ENCODE measurements around the gene PRKAG2.

PRKAG2 gene

GRCh38 chr7:151819866-151820265 lies 57.0 kb downstream of the PRKAG2 start:
- no peak overlapping the region for H3K4me3 ChIP-seq (replicated peaks in 1 of 2; ENCODE audit: low read depth in 2 of 2, low read length in 2 of 2)
- DNase-seq (ENCODE audit: low read depth in 2 of 2): no peak
- TF ChIP-seq CTCF (IDR thresholded peaks at IDR 0.05; ENCODE audit: low read depth, low read length): no peak

GRCh38 chr7:151818674-151819519 lies 58.0 kb downstream of the PRKAG2 start:
- TF ChIP-seq CTCF (IDR thresholded peaks at IDR 0.05; ENCODE audit: low read depth, low read length): no peak

GRCh38 chr7:151817981-151818673 lies 58.8 kb downstream of the PRKAG2 start:
- DNase-seq (ENCODE audit: low read depth in 2 of 2): no peak
- H3K4me3 ChIP-seq (replicated peaks in 1 of 2; ENCODE audit: low read depth in 2 of 2, low read length in 2 of 2): no peak overlapping the region
- no peak for TF ChIP-seq CTCF (IDR thresholded peaks at IDR 0.05; ENCODE audit: low read depth, low read length)

More at GRCh38 chr7:151818674-151819519, 58.0 kb downstream of the PRKAG2 start:
- DNase-seq (ENCODE audit: low read depth in 2 of 2): no peak
- no peak overlapping the region for H3K4me3 ChIP-seq (replicated peaks in 1 of 2; ENCODE audit: low read depth in 2 of 2, low read length in 2 of 2)

- no peak for TF ChIP-seq CTCF (IDR thresholded peaks at IDR 0.05; ENCODE audit: low read depth, low read length)
- DNase-seq (ENCODE audit: low read depth in 2 of 2): no peak
- no peak overlapping the region for H3K4me3 ChIP-seq (replicated peaks in 1 of 2; ENCODE audit: low read depth in 2 of 2, low read length in 2 of 2)
Measured at GRCh38 chr7:151817315-151817690, 59.6 kb downstream of the PRKAG2 start.

- DNase-seq (ENCODE audit: low read depth in 2 of 2): no peak
- no peak overlapping the region for H3K4me3 ChIP-seq (replicated peaks in 1 of 2; ENCODE audit: low read depth in 2 of 2, low read length in 2 of 2)
- no peak for TF ChIP-seq CTCF (IDR thresholded peaks at IDR 0.05; ENCODE audit: low read depth, low read length)
Measured at GRCh38 chr7:151816562-151817314, 60.2 kb downstream of the PRKAG2 start.

GRCh38 chr7:151815419-151815818 lies 61.5 kb downstream of the PRKAG2 start:
- no peak for DNase-seq (ENCODE audit: low read depth in 2 of 2)
- no peak overlapping the region for H3K4me3 ChIP-seq (replicated peaks in 1 of 2; ENCODE audit: low read depth in 2 of 2, low read length in 2 of 2)
- TF ChIP-seq CTCF (IDR thresholded peaks at IDR 0.05; ENCODE audit: low read depth, low read length): no peak
